Heart left ventricle (tissue), 16 donors: Measurements from ENCODE around the gene RAMP1. TPM values are rescaled to one million over a fixed set of nuclear protein-coding genes. Genes with fewer than 3 reads are reported as not detected.

Source experiments
- ATAC-seq, 4 donors: fragments of 200-7000 bp; cut with Tn5 transposase; one replicate each; pipeline ENCODE4 v1.9.1; 2020 to 2022; ENCODE audit warnings: moderate library complexity in 4 of 4, mild to moderate bottlenecking in 3 of 4, moderate number of reproducible peaks in 1 of 4
- DNase-seq, 5 donors: peaks; one replicate each; pipeline ENCODE4 v3.0.0-alpha.2; 2020
- H3K27ac ChIP-seq, 12 donors: fragments of 200-600 bp; sonication (generic) in 4 of 12; one replicate each; pipeline versions ENCODE4 v1.5.0 to v1.8.0; 2016 to 2022; ENCODE audit warnings: mild to moderate bottlenecking in 2 of 12
- H3K27me3 ChIP-seq, 9 donors: fragments of 200-600 bp; sonication (generic) in 2 of 9; one replicate each; pipeline versions ENCODE4 v1.5.1 to v1.8.0; 2016 to 2022; ENCODE audit warnings: mild to moderate bottlenecking in 3 of 9
- H3K36me3 ChIP-seq, 9 donors: fragments of 200-600 bp; sonication (generic) in 2 of 9; one replicate each; pipeline versions ENCODE4 v1.5.0 to v1.8.0; 2018 to 2022; ENCODE audit warnings: mild to moderate bottlenecking in 2 of 9
- H3K4me1 ChIP-seq, 12 donors: fragments of 200-600 bp; sonication (generic) in 4 of 12; one replicate each; pipeline versions ENCODE4 v1.5.0 to v1.8.0; 2016 to 2022; ENCODE audit warnings: mild to moderate bottlenecking in 3 of 12
- H3K4me3 ChIP-seq, 12 donors: fragments of 200-600 bp; sonication (generic) in 4 of 12; one replicate each; pipeline versions ENCODE4 v1.5.0 to v1.8.0; 2017 to 2022; ENCODE audit warnings: mild to moderate bottlenecking in 9 of 12, moderate library complexity in 4 of 12
- H3K9me3 ChIP-seq, 12 donors: fragments of 200-600 bp; sonication (generic) in 4 of 12; one replicate each; pipeline versions ENCODE4 v1.5.0 to v1.8.0; 2016 to 2022; ENCODE audit warnings: mild to moderate bottlenecking in 1 of 12
- CTCF ChIP-seq, 12 donors: fragments of 200-600 bp; sonication (generic) in 4 of 12; IDR thresholded peaks; one replicate each; pipeline versions ENCODE4 v1.5.0 to v1.8.0; 2018 to 2022; ENCODE audit warnings: antibody characterized with exemption in 12 of 12, mild to moderate bottlenecking in 5 of 12
- POLR2A ChIP-seq, 2 donors: fragments of 450-650 bp; IDR thresholded peaks; one replicate each; pipeline ENCODE4 v1.6.1; 2017; ENCODE audit warnings: antibody characterized with exemption in 2 of 2, mild to moderate bottlenecking in 2 of 2, moderate library complexity in 2 of 2
- WGBS, 4 donors: extraction: QIAGEN DNeasy Blood & Tissue Kit in 2 of 4; methylation state at CpG; one replicate each; pipeline versions ENCODE4 v1.1.5 to v1.1.7; 2013 to 2018; 5-methylcytosine and 5-hydroxymethylcytosine counted together
- intact Hi-C, 10 donors: fragments of 100-400 bp; cut with DNase I; formaldehyde crosslinking; loops; one replicate each; pipeline versions ENCODE4 v1.11.1 to v1.14.2; 2022
- polyA plus RNA-seq, 2 donors: library from polyadenylated mRNA; stranded (reverse); fragments of 200-250 nt; gene quantifications; one replicate each; pipeline ENCODE4 v1.2.3, GENCODE V29; 2013
- total RNA-seq, 9 donors: library from RNA; depleted of rRNA in 2 of 9; stranded (reverse); fragments of >200 nt in 2 of 9; fragmentation: NEBNext Ultra II Directional in 3 of 9; extraction: Animal tissue kit (Norgen Biotek cat#: 25700) in 3 of 9; gene quantifications; one replicate each; pipeline versions ENCODE4 v1.1.0 to v1.2.4, GENCODE V29; 2016 to 2023
- donor health status: ischemic (EF 13 %, LVEDD 7.1; RV severe dilation, severe dysfunction).
- donor health status: healthy with polysubstance abuse.
- donor health status: DM: no; HTN: yes; CAD: no.
- donor health status: DM: no; HTN: no; CAD: no.
- donor health status: ischemic (EF 25% LVEDD 6.9; RV normal size, moderate dysfunction).
- donor health status: ischemic (EF 25% LVEDD 5.7; RV mildly dilated, moderate dysfunction).
- donor health status: healthy.
- donor health status: DM: yes; HTN: yes; CAD: no.
- donor health status: ischemic (EF 35%, LVEDD 5.7; RV mildly dilated, moderate dysfunction).
- donor health status: nonischemic (EF 11% LVEDD 7.7; RV severe dilation, severe dysfunction).
- donor health status: DM: yes; HTN: yes; CAD: no.
- donor health status: PGD.
- donor health status: ischemic (EF 29% LVEDD 5.4; RV normal size, mild dysfunction).
- donor health status: nonischemic (EF 23%, LVEDD 6.1; RV moderate dilation, normal function).

RAMP1 gene
- total and polyA plus RNA-seq, 11 donors: 36.5 to 1,114 (median 201) TPM

GRCh38 chr2:237923481-237924163, 64.2 kb downstream of the RAMP1 start:
- TF ChIP-seq POLR2A (IDR thresholded peaks at IDR 0.05) (no peak), CTCF (IDR thresholded peaks at IDR 0.05) (peak; percentile 94 to 99 (median 98))
- peak; percentile 52 to 91 (median 90) for ATAC-seq
- Histone ChIP-seq H3K27me3 (no peaks in the 10 kb centered on the region), H3K27ac (peak overlapping the region in 9 of 12 donors; percentile 26 to 75 (median 52)), H3K36me3 (no peaks in the 10 kb centered on the region), H3K4me1 (peaks cover 0 to 14% (median 6%) of the 10 kb centered on the region in 12 donors), H3K4me3 (peak overlapping the region in 10 of 12 donors; percentile 14 to 50 (median 36)), H3K9me3 (no peaks in the 10 kb centered on the region)
- peak; percentile 73 to 89 (median 81) for DNase-seq
- intact Hi-C loops: loop anchor here in 3 of 10 donors (2.0 to 10.0 kb wide), 3 partner anchors 45 to 341 kb away; no protein-coding TSS in a partner anchor
- 12 to 15% (median 14%) methylated on average over 33 of the region's 33 CpGs for WGBS, 4 donors

- Histone ChIP-seq H3K4me1 (peaks cover 0 to 14% (median 6%) of the 10 kb centered on the region in 12 donors), H3K9me3 (no peaks in the 10 kb centered on the region), H3K27me3 (no peaks in the 10 kb centered on the region), H3K4me3 (peak overlapping the region in 2 of 12 donors; percentile 34), H3K27ac (peak overlapping the region in 2 of 12 donors; percentile 57 to 75), H3K36me3 (no peaks in the 10 kb centered on the region)
- intact Hi-C loops: loop anchor here in 2 of 10 donors (5.0 to 10.0 kb wide), 2 partner anchors 338 to 341 kb away; no protein-coding TSS in a partner anchor
- WGBS, 4 donors: 92 to 97% (median 94%) methylated on average over 14 of the region's 14 CpGs
- ATAC-seq: no peak
- no peak for DNase-seq
- TF ChIP-seq POLR2A (IDR thresholded peaks at IDR 0.05): no peak
- no peak for TF ChIP-seq CTCF (IDR thresholded peaks at IDR 0.05)
Measured at GRCh38 chr2:237924164-237924534, 64.7 kb downstream of the RAMP1 start.

- H3K27me3 ChIP-seq: no peaks in the 10 kb centered on the region
- no peak overlapping the region for H3K27ac ChIP-seq
- peaks cover 0 to 7% (median 0%) of the 10 kb centered on the region in 12 donors for H3K9me3 ChIP-seq
- WGBS, 4 donors: 75 to 86% (median 85%) methylated on average over 5 of the region's 5 CpGs
- TF ChIP-seq POLR2A (IDR thresholded peaks at IDR 0.05): no peak
- no peak for TF ChIP-seq CTCF (IDR thresholded peaks at IDR 0.05)
- no peak overlapping the region for H3K4me3 ChIP-seq
- H3K36me3 ChIP-seq: no peaks in the 10 kb centered on the region
- ATAC-seq: no peak
- peaks cover 0 to 22% (median 7%) of the 10 kb centered on the region in 12 donors for H3K4me1 ChIP-seq
- intact Hi-C loops: loop anchor here in 2 of 10 donors (2.0 to 10.0 kb wide), 2 partner anchors 40 to 338 kb away; partner anchors contain the start of gene UBE2F (in 1 of the 2)
- DNase-seq: no peak
Measured at GRCh38 chr2:237927135-237927534, 67.7 kb downstream of the RAMP1 start.

GRCh38 chr2:237927986-237928385, 68.6 kb downstream of the RAMP1 start:
- Histone ChIP-seq H3K27ac (no peak overlapping the region), H3K4me1 (peaks cover 0 to 19% (median 6%) of the 10 kb centered on the region in 12 donors), H3K4me3 (no peak overlapping the region), H3K27me3 (no peaks in the 10 kb centered on the region), H3K9me3 (peaks cover 0 to 7% (median 0%) of the 10 kb centered on the region in 12 donors), H3K36me3 (no peaks in the 10 kb centered on the region)
- intact Hi-C loops: loop anchor here in 2 of 10 donors (2.0 to 10.0 kb wide), 2 partner anchors 39 to 337 kb away; partner anchors contain the start of gene UBE2F (in 1 of the 2)
- TF ChIP-seq CTCF (IDR thresholded peaks at IDR 0.05) (no peak), POLR2A (IDR thresholded peaks at IDR 0.05) (no peak)
- 83 to 90% (median 87%) methylated on average over 4 of the region's 4 CpGs for WGBS, 4 donors
- DNase-seq: no peak
- ATAC-seq: no peak
